Muscle of back (tissue), 11 donors: ENCODE measurements around the gene FNDC11. TPM values are rescaled to one million over a fixed set of nuclear protein-coding genes. Genes with fewer than 3 reads are reported as not detected.
"Not testable (repeated sequence)": the region's sequence is repeated elsewhere in the genome, so short reads cannot be mapped to it uniquely, and the experiment has no call there.

Experiments
- DNase-seq, 3 donors: peaks; one replicate each; pipeline versions ENCODE4 v3.0.0 to v3.0.0-alpha.2; 2013
- polyA plus RNA-seq, 10 donors: library from polyadenylated mRNA; unstranded; fragments of 120-200 nt; gene quantifications; one replicate each; pipeline ENCODE4 v1.2.1, GENCODE V29; 2013; ENCODE audit not compliant: insufficient read length in 10 of 10

Gene FNDC11
- polyA plus RNA-seq, 10 donors: 0.12 to 0.36 (median 0.24) TPM; not detected in 3

GRCh38 chr20:63553251-63553932, 567 bp upstream of the FNDC11 start:
- peak; percentile 46 to 70 (median 51) for DNase-seq

- no peak for DNase-seq
Measured at GRCh38 chr20:63554361-63555278, 661 bp downstream of the FNDC11 start.

DNA sequence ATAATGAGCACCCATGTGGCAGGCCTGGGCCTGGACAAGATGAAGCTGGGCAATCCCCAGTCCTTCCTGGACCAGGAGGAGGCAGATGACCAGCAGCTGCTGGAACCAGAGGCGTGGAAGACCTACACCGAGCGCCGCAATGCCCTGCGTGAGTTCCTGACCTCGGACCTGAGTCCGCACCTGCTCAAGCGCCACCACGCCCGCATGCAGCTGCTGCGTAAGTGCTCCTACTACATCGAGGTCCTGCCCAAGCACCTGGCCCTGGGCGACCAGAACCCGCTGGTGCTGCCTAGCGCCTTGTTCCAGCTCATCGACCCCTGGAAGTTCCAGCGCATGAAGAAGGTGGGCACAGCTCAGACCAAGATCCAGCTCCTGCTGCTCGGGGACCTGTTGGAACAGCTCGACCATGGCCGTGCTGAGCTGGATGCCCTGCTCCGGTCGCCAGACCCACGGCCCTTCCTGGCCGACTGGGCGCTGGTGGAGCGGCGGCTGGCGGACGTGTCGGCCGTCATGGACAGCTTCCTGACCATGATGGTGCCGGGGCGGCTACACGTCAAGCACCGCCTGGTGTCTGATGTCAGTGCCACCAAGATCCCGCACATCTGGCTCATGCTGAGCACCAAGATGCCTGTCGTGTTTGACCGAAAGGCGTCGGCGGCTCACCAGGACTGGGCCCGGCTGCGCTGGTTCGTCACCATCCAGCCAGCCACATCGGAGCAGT, 1.9 kb downstream of the FNDC11 start:
- DNase-seq: no peak

DNA sequence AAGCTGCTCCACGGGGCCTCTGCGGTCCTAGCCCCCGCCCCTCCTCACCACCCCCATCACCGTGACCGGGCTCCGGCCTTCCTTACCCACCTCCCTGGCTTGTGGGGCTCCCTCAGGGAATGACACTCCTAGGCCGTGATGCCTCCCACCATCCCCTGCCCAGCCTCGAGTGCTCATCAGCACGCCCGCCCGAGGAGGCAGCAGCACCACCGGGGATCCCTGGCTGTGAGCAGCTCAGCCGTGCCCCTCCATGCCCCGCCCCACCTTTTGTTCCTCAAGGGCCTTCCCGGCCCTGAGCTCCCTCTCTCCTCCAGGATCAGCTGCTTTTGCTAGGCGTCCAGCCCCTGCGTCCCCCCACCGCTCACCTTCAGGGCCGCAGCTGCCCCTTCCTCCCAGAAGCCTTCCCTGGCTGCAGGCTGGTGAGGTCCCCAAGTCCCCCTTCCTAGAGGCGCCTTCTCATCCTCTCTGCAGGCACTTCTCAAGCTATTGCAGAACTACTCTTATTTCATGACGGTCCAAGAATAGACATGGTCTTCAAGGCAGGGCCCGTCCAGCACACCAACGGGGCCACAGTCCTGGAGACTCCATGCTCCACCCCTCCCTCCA, 3.0 kb downstream of the FNDC11 start:
- no peak for DNase-seq

DNA sequence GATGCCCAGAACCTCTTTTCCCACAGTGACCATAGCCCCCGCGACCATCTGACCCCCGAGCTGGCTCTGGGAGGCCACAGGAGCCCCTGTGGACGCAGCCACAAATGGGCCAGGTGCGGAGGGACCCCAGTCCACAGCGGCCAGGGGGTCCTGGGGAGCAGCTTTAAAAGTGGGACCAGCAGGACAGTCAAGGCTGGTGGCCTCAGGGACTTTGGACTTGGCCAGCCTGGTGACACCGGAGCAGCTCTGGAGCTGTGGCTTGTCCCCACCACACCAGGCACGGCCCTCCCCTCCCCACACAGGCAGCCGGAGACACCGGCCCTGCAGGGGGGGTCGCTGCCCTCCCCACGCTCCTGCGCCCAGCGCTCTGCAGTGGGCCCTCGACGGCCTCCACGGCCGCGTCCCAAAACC, 3.5 kb downstream of the FNDC11 start:
- no peak for DNase-seq

DNA sequence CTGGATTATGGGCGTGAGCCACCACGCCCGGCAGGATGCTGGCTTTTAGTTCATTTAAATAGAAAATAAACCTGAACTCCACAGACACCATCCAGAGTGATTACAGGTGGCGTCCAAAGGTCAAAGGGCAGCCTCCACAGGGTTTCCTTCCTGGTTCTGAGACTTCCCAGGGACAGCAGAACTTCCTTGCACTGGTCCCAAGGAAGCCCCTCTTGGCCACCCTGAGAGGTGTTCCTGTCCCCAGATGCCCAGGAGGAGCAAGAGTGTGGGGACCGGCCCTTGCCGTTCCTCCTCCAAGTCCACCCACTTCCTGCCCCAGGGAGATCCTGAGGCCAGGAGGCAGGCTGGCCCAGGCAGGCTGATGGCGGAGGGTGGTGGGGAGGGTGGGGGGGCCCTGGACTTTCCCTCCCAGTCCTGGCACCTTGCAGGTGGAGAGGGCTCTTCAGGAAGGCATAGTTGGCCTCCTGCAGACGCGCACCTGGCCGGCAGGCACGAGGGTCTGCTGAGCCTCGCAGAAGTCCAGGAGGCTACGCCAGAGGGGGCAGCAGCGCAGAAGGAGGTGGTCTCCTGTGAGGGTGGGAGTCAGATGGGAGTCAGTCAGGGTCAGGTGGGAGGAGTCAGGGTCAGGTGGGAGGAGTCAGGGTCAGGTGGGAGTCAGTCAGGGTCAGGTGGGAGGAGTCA, 5.0 kb downstream of the FNDC11 start:
- DNase-seq: no peak

DNA sequence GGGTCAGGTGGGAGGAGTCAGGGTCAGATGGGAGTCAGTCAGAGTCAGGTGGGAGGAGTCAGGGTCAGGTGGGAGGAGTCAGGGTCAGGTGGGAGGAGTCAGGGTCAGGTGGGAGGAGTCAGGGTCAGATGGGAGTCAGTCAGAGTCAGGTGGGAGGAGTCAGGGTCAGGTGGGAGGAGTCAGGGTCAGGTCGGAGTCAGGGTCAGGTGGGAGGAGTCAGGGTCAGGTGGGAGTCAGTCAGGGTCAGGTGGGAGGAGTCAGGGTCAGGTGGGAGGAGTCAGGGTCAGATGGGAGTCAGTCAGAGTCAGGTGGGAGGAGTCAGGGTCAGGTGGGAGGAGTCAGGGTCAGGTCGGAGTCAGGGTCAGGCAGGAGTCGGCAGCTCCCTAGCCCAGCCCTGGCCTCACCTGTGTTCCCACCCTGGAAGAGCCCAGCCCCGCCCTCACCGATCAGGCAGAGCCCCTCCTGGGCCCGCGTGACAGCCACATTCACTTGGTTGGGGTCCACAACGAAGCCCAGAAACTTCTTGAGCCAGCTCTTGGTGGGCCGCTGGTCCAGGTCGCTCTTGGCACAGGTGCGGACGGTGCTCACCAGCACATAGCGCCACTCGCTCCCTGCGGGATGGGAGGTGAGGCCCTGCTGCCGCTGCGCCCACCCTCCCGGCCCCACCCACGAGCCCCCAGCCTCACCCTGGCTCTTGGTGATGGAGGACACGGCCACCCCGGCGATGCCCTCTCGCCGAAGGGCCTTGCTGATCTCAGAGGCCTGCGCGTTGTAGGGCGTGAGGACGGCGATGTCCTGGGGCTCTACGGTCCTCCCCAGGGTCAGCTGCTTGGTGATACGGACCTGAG, 5.8 kb downstream of the FNDC11 start:
- DNase-seq: not testable (repeated sequence)

DNA sequence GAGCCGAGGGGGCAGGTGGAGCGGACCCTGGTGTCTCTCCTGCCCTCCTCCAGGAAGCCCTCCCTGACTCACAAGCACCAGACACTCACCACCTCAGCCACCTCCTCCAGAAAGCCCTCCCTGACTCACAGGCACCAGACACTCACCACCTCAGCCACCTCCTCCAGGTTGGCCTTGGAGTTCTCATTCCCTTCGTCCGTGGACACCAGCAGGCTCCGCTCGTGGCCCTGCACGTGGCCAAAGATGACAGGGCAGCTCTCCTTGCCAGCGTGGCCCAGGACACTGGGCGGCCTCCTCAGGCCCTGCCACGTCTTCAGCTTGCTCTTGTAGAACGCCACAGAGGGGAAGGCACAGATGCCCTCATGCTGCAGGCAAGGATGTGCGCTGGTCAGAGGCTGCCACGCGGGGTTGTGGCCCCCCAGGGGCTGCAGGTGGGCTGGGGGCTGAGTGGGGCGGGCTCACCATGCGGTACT, 6.4 kb downstream of the FNDC11 start:
- DNase-seq: no peak

GRCh38 chr20:63560856-63561609, 7.1 kb downstream of the FNDC11 start:
- no peak for DNase-seq

DNA sequence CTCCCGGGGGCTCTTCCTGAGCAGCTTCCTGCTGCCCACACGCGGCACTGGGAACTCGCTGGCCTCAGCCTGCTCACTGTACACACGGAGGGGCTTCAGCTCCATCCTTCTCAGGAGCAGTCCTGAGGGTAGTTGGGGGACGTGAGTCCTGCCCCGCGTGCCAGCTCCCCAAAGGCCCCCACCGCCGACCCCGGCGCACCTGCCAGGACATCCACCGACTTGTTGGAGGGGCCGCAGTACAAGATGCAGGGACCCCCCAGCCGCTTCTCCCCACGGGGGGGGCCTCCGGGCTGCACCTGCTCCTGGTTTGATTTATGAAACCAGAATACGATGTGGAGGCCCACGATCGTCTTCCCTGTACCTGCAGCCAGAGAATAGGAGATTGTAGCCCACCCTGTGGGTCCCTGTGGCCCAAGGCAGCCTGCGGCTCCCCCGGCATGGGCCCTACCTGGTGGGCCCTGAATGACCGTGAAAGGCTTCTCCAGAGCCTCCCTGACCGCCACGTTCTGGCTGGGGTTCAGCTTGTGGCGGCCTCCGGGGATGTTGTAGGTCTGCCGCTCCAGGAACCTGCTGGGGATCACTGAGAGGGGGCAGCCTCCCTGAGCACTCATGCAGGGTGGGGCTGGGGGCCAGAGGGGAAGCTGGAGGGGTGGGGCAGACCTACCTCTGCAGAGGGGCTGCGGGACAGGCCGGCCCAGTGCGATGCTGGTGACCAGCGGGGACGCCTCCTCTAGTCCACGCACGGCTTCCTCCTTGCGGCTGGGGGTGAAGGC, 7.9 kb downstream of the FNDC11 start:
- DNase-seq: no peak

- no peak for DNase-seq
Measured at GRCh38 chr20:63562461-63563224, 8.7 kb downstream of the FNDC11 start.

- no peak for DNase-seq
Measured at GRCh38 chr20:63563225-63563935, 9.4 kb downstream of the FNDC11 start.

DNA sequence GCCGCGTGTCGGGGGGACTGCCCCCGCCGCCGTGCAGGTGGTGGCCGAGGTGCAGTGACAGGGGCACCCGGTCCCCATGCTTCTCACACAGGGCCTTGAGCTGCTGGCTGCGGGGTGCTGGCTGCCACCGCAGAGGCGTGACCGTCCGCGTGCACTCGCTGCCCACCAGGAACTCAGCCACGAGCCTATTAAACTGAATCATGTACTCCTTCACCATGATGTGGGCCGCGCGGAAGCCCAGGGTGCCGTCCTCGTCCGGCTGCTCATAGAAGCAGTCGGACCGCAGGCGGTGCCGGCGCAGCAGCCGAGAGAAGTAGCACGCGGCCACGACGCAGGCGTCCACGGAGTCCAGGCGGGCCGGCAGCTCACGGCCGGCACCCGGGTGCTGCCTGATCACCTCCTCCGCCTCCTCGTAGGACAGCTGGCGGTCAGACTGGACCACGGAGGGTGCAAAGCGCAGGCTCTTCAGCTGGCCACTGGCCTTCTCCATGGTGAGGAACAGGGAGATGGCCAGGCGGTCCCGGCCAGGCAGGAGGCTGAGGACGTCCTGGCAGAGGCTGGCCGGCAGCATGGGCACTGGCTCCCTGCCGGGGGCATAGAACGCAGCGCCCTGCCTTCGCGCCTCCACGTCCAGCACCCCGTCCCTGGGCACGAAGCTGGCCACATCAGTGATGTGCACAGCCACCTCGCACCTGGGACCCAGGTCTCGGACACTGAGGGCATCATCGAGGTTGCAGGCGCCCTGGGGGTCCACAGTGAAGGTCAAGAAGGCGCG, 10.3 kb downstream of the FNDC11 start:
- no peak for DNase-seq

DNA sequence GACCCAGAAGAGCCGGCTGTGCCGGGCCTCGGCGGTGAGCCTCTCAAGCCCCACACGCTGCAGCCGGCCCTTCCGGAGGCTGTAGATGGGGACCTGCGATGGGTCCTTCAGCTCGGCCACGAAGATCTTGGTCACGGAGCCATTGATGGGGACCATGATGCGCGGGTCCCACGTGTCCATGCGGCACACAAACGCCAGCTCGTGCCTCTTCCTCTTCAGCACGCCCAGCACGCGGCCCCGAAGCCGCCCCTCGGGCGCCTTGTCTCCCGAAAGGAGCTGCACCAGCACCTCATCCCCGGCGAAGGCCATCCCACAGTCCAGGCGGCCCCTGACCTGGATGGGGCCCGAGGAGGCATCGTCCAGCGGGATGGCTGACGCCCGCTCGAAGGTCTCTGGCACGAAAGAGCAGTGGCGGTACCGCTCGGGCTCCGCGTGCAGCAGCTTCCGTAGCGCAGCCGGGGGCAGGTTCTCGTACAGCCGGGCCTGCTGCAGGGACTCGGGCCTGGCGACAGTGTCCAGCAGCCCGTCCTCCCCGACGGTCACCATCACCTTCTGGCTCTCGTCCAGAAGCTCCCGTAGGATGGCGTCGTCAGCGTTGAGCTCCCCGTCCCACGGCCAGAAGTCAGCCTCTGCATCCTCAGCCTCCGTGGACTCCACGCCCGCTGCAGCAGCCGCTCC, 11.2 kb downstream of the FNDC11 start:
- no peak for DNase-seq

DNA sequence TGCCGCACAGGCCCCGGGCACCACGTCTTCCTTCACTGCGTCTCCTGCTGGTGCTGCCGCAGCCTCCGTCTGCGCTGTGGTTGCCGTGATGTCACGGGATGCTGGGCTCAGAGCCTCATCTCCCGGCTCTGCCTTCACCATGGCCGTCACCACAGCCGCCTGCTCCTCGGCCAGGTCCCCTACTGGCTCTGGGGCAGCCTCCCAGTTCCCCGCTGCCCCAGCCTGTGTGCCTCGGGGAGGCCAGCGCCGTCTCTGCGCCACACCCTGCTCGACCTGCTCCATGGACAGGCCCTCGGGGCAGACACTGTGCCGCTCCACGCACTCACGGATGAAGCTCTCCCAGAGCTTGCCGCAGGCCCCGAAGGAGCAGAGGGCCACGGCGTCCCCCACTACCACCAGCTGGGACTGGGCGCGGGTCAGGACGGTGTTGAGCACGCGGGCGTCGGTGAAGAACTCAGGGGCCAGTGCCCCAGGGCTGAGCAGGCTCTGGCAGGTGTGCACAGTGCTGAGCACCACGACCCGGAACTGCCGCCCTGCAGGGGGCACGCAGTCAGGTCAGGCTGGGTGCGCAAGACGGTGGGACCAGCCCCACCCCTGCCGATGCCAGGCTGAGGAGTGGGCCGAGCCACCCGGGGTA, 11.9 kb downstream of the FNDC11 start:
- DNase-seq: no peak
